ENCODE results near the gene MATR3.
"Not testable (repeated sequence)": the region's sequence is repeated elsewhere in the genome, so short reads cannot be mapped to it uniquely, and the experiment has no call there.

Gene MATR3

GRCh38 chr5:139268364-139269202 lies 25.0 kb upstream of the MATR3 start:
- Histone ChIP-seq H3K36me3 (no peaks in the 10 kb centered on the region), H3K4me3 (no peak overlapping the region), H3K4me2 (peak overlapping the region; percentile 34 to 63 (median 55)), H3K27me3 (no peaks in the 10 kb centered on the region), H4K20me1 (no peaks in the 10 kb centered on the region), H3K9me3 (replicated peaks in 1 of 11) (no peaks in the 10 kb centered on the region), H3K27ac (peak overlapping the region in 6 of 11 experiments; percentile 4 to 34 (median 26); a peak in 4 of 22 replicates), H3K9ac (peak overlapping the region in 2 of 11 experiments; percentile 33 to 35; a peak in 2 of 22 replicates), H3K4me1 (peaks cover 29 to 53% (median 42%) of the 10 kb centered on the region in 10 experiments)
- TF ChIP-seq Cebpa-rat (IDR thresholded peaks at IDR 0.05): no peak

GRCh38 chr5:139270718-139271117 lies 22.8 kb upstream of the MATR3 start:
- H3K27ac ChIP-seq; H3K9ac ChIP-seq; H3K4me3 ChIP-seq; H3K27me3 ChIP-seq; H3K36me3 ChIP-seq; H3K9me3 ChIP-seq (replicated peaks in 1 of 11): not testable (repeated sequence)
- Histone ChIP-seq H3K4me2 (peak overlapping the region in 5 of 11 experiments; percentile 43 to 95 (median 82); a peak in 10 of 22 replicates), H4K20me1 (peaks cover 0 to 11% (median 8%) of the 10 kb centered on the region in 11 experiments; a peak in 16 of 22 replicates), H3K4me1 (peaks cover 37 to 64% (median 53%) of the 10 kb centered on the region in 10 experiments)

- peaks cover 44 to 71% (median 60%) of the 10 kb centered on the region in 10 experiments for H3K4me1 ChIP-seq
- H3K4me2 ChIP-seq: peak overlapping the region in 8 of 11 experiments; percentile 4 to 96 (median 64); a peak in 14 of 22 replicates
- H3K27me3 ChIP-seq: no peaks in the 10 kb centered on the region
- H3K36me3 ChIP-seq: peaks cover 0 to 16% (median 14%) of the 10 kb centered on the region in 11 experiments; a peak in 18 of 22 replicates
- no peak for TF ChIP-seq Cebpa-rat (IDR thresholded peaks at IDR 0.05)
- H3K4me3 ChIP-seq: no peak overlapping the region
- no peak overlapping the region for H3K9ac ChIP-seq
- no peak overlapping the region for H3K27ac ChIP-seq
- H4K20me1 ChIP-seq: peaks cover 0 to 18% (median 15%) of the 10 kb centered on the region in 11 experiments; a peak in 19 of 22 replicates
- no peaks in the 10 kb centered on the region for H3K9me3 ChIP-seq (replicated peaks in 1 of 11)
These were observed 22.1 kb upstream of the MATR3 start for GRCh38 chr5:139271201-139272027.

GRCh38 chr5:139272471-139273321 lies 20.8 kb upstream of the MATR3 start:
- H3K27me3 ChIP-seq: no peaks in the 10 kb centered on the region
- no peaks in the 10 kb centered on the region for H3K9me3 ChIP-seq (replicated peaks in 1 of 11)
- H3K27ac ChIP-seq: peak overlapping the region in 10 of 11 experiments; percentile 56 to 98 (median 94); a peak in 16 of 22 replicates
- H3K9ac ChIP-seq: peak overlapping the region; percentile 39 to 99 (median 94); a peak in 15 of 22 replicates
- no peak for TF ChIP-seq Cebpa-rat (IDR thresholded peaks at IDR 0.05)
- peak overlapping the region; percentile 54 to 88 (median 82); a peak in 15 of 20 replicates for H3K4me3 ChIP-seq
- H3K4me2 ChIP-seq: peak overlapping the region; percentile 82 to 98 (median 95)
- peaks cover 55 to 82% (median 72%) of the 10 kb centered on the region in 10 experiments for H3K4me1 ChIP-seq
- peaks cover under 1 to 29% (median 26%) of the 10 kb centered on the region in 11 experiments; a peak in 21 of 22 replicates for H3K36me3 ChIP-seq
- peaks cover 0 to 31% (median 28%) of the 10 kb centered on the region in 11 experiments; a peak in 20 of 22 replicates for H4K20me1 ChIP-seq

GRCh38 chr5:139273322-139273571 lies 20.3 kb upstream of the MATR3 start:
- no peak for TF ChIP-seq Cebpa-rat (IDR thresholded peaks at IDR 0.05)
- Histone ChIP-seq H3K36me3 (peaks cover 6 to 35% (median 32%) of the 10 kb centered on the region in 11 experiments), H3K9me3 (replicated peaks in 1 of 11) (no peaks in the 10 kb centered on the region), H4K20me1 (peaks cover 0 to 37% (median 33%) of the 10 kb centered on the region in 11 experiments; a peak in 20 of 22 replicates), H3K27me3 (no peaks in the 10 kb centered on the region), H3K4me1 (peaks cover 55 to 82% (median 72%) of the 10 kb centered on the region in 10 experiments), H3K4me3 (peak overlapping the region; percentile 54 to 88 (median 82)), H3K4me2 (peak overlapping the region; percentile 82 to 98 (median 95)), H3K27ac (peak overlapping the region; percentile 56 to 98 (median 95); a peak in 21 of 22 replicates), H3K9ac (peak overlapping the region; percentile 81 to 99 (median 94); a peak in 21 of 22 replicates)

- H3K4me2 ChIP-seq: peak overlapping the region; percentile 82 to 98 (median 95)
- TF ChIP-seq Cebpa-rat (IDR thresholded peaks at IDR 0.05): no peak
- H3K36me3 ChIP-seq: peaks cover 11 to 40% (median 37%) of the 10 kb centered on the region in 11 experiments
- H3K9me3 ChIP-seq (replicated peaks in 1 of 11): no peaks in the 10 kb centered on the region
- H4K20me1 ChIP-seq: peaks cover 0 to 42% (median 38%) of the 10 kb centered on the region in 11 experiments; a peak in 20 of 22 replicates
- peak overlapping the region; percentile 81 to 99 (median 94) for H3K9ac ChIP-seq
- peaks cover 55 to 81% (median 72%) of the 10 kb centered on the region in 10 experiments for H3K4me1 ChIP-seq
- H3K27me3 ChIP-seq: no peaks in the 10 kb centered on the region
- peak overlapping the region; percentile 54 to 88 (median 82) for H3K4me3 ChIP-seq
- peak overlapping the region; percentile 56 to 98 (median 95) for H3K27ac ChIP-seq
These were observed 19.8 kb upstream of the MATR3 start for GRCh38 chr5:139273572-139274289.

- Histone ChIP-seq H3K27me3 (no peaks in the 10 kb centered on the region), H3K27ac (peak overlapping the region in 10 of 11 experiments; percentile 21 to 98 (median 95); a peak in 17 of 22 replicates), H3K4me1 (peaks cover 68 to 92% (median 85%) of the 10 kb centered on the region in 10 experiments), H3K36me3 (peaks cover 29 to 58% (median 55%) of the 10 kb centered on the region in 11 experiments), H4K20me1 (peaks cover 2 to 60% (median 56%) of the 10 kb centered on the region in 11 experiments; a peak in 20 of 22 replicates), H3K9ac (peak overlapping the region; percentile 81 to 99 (median 94)), H3K4me2 (peak overlapping the region; percentile 82 to 98 (median 95)), H3K4me3 (peak overlapping the region; percentile 54 to 88 (median 82)), H3K9me3 (replicated peaks in 1 of 11) (no peaks in the 10 kb centered on the region)
- no peak for TF ChIP-seq Cebpa-rat (IDR thresholded peaks at IDR 0.05)
These were observed 18.0 kb upstream of the MATR3 start for GRCh38 chr5:139275536-139275935.

All from BLaER1 treated with 17β-estradiol and CSF1 and Interleukin-3, amounts not matched to agents 10 nM and 100 nM (cell line).